Measurements from ENCODE around the gene PPP5C.

DNA sequence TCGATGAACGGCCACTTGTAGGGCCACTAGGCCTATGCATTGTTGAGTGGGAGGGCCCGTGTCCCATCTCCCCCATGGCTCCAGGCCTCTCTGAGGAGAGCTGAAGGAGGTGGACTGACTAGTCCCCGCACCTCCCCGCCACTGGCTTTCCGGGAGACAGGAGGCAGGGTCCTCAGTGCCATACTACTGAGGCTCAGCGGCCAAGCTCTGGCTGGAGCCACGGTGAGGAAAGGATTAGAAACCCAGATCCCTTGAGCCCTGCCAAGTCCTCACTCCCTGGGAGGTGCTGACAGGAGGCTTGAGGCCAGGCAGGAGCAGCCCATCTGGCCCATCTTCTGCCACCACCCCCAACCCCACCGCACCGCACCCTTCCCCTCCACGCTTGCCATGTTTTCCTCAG, 37.5 kb downstream of the PPP5C start:
- TF ChIP-seq, protein P1, sequence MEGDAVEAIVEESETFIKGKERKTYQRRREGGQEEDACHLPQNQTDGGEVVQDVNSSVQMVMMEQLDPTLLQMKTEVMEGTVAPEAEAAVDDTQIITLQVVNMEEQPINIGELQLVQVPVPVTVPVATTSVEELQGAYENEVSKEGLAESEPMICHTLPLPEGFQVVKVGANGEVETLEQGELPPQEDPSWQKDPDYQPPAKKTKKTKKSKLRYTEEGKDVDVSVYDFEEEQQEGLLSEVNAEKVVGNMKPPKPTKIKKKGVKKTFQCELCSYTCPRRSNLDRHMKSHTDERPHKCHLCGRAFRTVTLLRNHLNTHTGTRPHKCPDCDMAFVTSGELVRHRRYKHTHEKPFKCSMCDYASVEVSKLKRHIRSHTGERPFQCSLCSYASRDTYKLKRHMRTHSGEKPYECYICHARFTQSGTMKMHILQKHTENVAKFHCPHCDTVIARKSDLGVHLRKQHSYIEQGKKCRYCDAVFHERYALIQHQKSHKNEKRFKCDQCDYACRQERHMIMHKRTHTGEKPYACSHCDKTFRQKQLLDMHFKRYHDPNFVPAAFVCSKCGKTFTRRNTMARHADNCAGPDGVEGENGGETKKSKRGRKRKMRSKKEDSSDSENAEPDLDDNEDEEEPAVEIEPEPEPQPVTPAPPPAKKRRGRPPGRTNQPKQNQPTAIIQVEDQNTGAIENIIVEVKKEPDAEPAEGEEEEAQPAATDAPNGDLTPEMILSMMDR (IDR thresholded peaks at IDR 0.05; ENCODE audit: poor library complexity, severe bottlenecking), result no peak
- TF ChIP-seq EZH2 (IDR thresholded peaks at IDR 0.05; ENCODE audit: borderline replicate concordance, insufficient read depth, low read length, poor library complexity, severe bottlenecking) (no peak), POLR2AphosphoS5 (IDR thresholded peaks at IDR 0.05) (no peak)
- TF ChIP-seq, protein P2, sequence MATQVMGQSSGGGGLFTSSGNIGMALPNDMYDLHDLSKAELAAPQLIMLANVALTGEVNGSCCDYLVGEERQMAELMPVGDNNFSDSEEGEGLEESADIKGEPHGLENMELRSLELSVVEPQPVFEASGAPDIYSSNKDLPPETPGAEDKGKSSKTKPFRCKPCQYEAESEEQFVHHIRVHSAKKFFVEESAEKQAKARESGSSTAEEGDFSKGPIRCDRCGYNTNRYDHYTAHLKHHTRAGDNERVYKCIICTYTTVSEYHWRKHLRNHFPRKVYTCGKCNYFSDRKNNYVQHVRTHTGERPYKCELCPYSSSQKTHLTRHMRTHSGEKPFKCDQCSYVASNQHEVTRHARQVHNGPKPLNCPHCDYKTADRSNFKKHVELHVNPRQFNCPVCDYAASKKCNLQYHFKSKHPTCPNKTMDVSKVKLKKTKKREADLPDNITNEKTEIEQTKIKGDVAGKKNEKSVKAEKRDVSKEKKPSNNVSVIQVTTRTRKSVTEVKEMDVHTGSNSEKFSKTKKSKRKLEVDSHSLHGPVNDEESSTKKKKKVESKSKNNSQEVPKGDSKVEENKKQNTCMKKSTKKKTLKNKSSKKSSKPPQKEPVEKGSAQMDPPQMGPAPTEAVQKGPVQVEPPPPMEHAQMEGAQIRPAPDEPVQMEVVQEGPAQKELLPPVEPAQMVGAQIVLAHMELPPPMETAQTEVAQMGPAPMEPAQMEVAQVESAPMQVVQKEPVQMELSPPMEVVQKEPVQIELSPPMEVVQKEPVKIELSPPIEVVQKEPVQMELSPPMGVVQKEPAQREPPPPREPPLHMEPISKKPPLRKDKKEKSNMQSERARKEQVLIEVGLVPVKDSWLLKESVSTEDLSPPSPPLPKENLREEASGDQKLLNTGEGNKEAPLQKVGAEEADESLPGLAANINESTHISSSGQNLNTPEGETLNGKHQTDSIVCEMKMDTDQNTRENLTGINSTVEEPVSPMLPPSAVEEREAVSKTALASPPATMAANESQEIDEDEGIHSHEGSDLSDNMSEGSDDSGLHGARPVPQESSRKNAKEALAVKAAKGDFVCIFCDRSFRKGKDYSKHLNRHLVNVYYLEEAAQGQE (IDR thresholded peaks at IDR 0.05; ENCODE audit: borderline replicate concordance), result no peak
